C4-2B (cell line): ENCODE data around the gene KIAA0232.
"Not testable (repeated sequence)": the region's sequence is repeated elsewhere in the genome, so short reads cannot be mapped to it uniquely, and the experiment has no call there.

Experiments used
- H3K27ac ChIP-seq: fragments of 450-650 bp; 2 replicates; pipeline ENCODE4 v1.5.1; 2017
- ZFX ChIP-seq: fragments of 450-650 bp; IDR thresholded peaks from 2 replicates; pipeline ENCODE4 v1.6.1; 2017
- TF ChIP-seq, protein P1 (sequence below): fragments of 450-650 bp; conservative IDR thresholded peaks from 2 replicates; pipeline ENCODE4 v1.5.1; 2017; ENCODE audit warnings: mild to moderate bottlenecking

The KIAA0232 gene

DNA sequence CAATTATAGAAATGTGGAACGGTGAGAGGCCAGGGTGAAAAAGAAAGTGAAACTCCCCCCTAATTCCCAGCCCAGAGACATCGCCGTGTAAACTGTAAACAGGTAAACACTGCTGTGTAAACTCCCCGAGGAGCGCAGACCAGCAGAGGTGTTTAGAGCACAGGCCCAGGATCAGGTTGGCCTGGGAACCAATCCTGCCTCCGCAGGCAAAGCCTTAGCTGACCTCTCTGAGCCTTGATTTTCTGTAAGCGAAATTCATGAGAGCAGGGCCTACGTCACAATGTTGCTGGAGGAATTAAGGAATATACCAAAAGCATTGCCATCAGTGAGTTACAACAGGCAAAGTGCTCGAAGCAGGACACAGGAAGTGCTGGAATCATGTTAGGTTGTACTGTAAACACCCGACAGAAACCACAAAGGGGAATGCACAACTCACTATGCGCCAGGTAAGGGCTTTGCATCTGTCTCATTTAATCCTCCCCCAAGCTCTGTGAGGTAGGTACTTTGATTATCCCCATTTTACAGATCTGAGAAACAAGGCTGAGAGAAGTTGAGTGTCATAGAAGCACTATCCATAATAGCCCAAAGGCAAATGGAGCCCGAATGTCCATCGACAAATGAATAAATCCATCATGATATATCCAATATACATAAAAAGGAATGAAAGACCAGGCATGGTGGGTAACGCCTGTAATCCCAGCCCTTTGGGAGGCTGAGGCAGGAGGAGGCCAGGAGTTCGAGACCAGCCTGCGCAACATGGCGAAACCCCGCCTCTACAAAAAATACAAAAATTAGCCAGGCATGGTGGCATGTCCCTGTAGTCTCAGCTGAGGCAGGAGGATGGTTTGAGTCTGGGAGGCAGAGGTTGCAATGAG, 30.7 kb upstream of the KIAA0232 start:
- TF ChIP-seq, protein P1, sequence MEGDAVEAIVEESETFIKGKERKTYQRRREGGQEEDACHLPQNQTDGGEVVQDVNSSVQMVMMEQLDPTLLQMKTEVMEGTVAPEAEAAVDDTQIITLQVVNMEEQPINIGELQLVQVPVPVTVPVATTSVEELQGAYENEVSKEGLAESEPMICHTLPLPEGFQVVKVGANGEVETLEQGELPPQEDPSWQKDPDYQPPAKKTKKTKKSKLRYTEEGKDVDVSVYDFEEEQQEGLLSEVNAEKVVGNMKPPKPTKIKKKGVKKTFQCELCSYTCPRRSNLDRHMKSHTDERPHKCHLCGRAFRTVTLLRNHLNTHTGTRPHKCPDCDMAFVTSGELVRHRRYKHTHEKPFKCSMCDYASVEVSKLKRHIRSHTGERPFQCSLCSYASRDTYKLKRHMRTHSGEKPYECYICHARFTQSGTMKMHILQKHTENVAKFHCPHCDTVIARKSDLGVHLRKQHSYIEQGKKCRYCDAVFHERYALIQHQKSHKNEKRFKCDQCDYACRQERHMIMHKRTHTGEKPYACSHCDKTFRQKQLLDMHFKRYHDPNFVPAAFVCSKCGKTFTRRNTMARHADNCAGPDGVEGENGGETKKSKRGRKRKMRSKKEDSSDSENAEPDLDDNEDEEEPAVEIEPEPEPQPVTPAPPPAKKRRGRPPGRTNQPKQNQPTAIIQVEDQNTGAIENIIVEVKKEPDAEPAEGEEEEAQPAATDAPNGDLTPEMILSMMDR, result no peak
- TF ChIP-seq ZFX, result no peak
- peak overlapping the region; percentile 94 for H3K27ac ChIP-seq

DNA sequence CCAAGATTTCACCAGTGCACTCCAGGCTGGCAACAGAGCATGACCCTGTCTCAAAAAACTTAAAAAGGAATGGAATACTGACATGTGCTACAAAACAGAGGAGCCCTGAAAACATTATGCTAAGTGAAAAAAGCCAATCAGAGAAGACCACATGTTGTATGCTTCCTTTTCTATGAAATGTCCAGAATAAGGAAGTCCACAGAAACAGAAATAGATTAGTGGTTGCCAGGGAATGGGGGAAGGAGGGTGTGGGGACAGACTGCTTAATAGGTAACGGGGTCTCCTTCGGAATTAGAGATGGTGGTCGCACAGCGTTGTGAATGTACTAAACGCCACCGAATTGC, 30.1 kb upstream of the KIAA0232 start:
- TF ChIP-seq, protein P1, result no peak
- TF ChIP-seq ZFX, result no peak
- peak overlapping the region; percentile 94 for H3K27ac ChIP-seq

GRCh38 chr4:6753103-6753560, 29.4 kb upstream of the KIAA0232 start:
- TF ChIP-seq, protein P1, result no peak
- no peak for TF ChIP-seq ZFX
- no peak overlapping the region for H3K27ac ChIP-seq

DNA sequence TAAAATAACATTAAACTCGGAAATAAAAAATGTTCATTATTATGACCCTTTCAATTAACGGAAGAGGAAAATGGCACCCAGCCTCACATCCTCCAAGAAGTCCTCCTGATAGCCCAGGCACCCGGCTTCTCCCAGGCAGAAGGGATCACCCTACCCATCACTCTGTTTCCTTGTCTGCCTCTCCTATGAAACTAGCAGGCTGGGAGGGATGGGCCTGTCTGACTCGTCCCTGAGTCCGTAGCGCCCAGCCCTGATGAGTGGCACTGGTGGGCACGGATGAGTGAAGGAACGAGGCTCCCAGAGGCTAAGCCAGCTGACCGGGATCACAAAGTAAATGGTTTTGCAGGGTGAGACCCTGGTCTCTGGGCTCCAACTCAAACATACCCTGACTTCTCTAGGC, 28.6 kb upstream of the KIAA0232 start:
- H3K27ac ChIP-seq, result no peak overlapping the region
- TF ChIP-seq, protein P1, result no peak
- TF ChIP-seq ZFX, result no peak

- peak overlapping the region; percentile 9; the same call in 1 of the 2 replicates for H3K27ac ChIP-seq
- TF ChIP-seq, protein P1, result no peak
- TF ChIP-seq ZFX, result no peak
Observed at GRCh38 chr4:6754481-6755087, 27.9 kb upstream of the KIAA0232 start.

GRCh38 chr4:6755088-6755753, 27.3 kb upstream of the KIAA0232 start:
- peak overlapping the region; percentile 9; the same call in 1 of the 2 replicates for H3K27ac ChIP-seq
- TF ChIP-seq, protein P1, result no peak
- no peak for TF ChIP-seq ZFX

DNA sequence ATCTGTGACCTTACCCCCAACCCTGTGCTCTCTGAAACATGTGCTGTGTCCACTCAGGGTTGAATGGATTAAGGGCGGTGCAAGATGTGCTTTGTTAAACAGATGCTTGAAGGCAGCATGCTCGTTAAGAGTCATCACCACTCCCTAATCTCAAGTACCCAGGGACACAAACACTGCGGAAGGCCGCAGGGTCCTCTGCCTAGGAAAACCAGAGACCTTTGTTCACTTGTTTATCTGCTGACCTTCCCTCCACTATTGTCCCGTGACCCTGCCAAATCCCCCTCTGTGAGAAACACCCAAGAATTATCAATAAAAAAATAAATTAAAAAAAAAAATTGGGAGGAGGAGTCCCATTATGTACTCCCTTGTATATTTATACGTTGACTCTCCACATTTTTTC, 26.2 kb upstream of the KIAA0232 start:
- not testable (repeated sequence) for H3K27ac ChIP-seq
